HepG2 (cell line): ENCODE measurements around the gene CNPPD1. TPM values are rescaled to one million over a fixed set of nuclear protein-coding genes. Genes with fewer than 3 reads are reported as not detected.

Experiments
- ARNT2 ChIP-seq: sonication (generic); formaldehyde crosslinking; IDR thresholded peaks from 2 replicates; pipeline ENCODE4 v1.8.0; 2022; ENCODE audit warnings: mild to moderate bottlenecking, low read depth, missing genetic modification reagents, moderate library complexity
- IRF2 ChIP-seq: IDR thresholded peaks from 2 replicates; pipeline ENCODE4 v1.6.1; 2018; ENCODE audit warnings: missing genetic modification reagents, missing compliant biosample characterization
- MTA1 ChIP-seq: sonication (generic); formaldehyde crosslinking; IDR thresholded peaks from 2 replicates; pipeline ENCODE4 v1.4.0; 2020; ENCODE audit warnings: missing genetic modification reagents, mild to moderate bottlenecking, borderline replicate concordance
- MTERF4 ChIP-seq: sonication (generic); formaldehyde crosslinking; IDR thresholded peaks from 2 replicates; pipeline ENCODE4 v1.8.0; 2023; ENCODE audit warnings: mild to moderate bottlenecking, missing genetic modification reagents
- PHF8 ChIP-seq: sonication (generic); formaldehyde crosslinking; IDR thresholded peaks from 2 replicates; pipeline ENCODE4 v1.5.0; 2020; ENCODE audit warnings: missing genetic modification reagents
- PITX1 ChIP-seq: sonication (generic); formaldehyde crosslinking; IDR thresholded peaks from 2 replicates; pipeline ENCODE4 v1.5.1; 2020; ENCODE audit warnings: mild to moderate bottlenecking, missing genetic modification reagents
- POLR2G ChIP-seq: fragments of 200-400 bp; formaldehyde crosslinking; IDR thresholded peaks from 2 replicates; pipeline ENCODE4 v1.6.1; 2018; ENCODE audit warnings: mild to moderate bottlenecking, low read depth, low read length, moderate library complexity
- RORA ChIP-seq: sonication (generic); formaldehyde crosslinking; IDR thresholded peaks from 2 replicates; pipeline ENCODE4 v1.5.0; 2020; ENCODE audit warnings: mild to moderate bottlenecking, missing genetic modification reagents, moderate library complexity
- SIN3B ChIP-seq: fragments of 150-350 bp; IDR thresholded peaks from 2 replicates; pipeline ENCODE4 v1.6.1; 2014; ENCODE audit warnings: low read length
- SNRNP70 ChIP-seq: fragments of 200-400 bp; formaldehyde crosslinking; IDR thresholded peaks from 2 replicates; pipeline ENCODE4 v1.6.1; 2017; ENCODE audit warnings: mild to moderate bottlenecking, low read depth, low read length, moderate library complexity
- ZBTB42 ChIP-seq: sonication (generic); formaldehyde crosslinking; IDR thresholded peaks from 2 replicates; pipeline ENCODE4 v1.5.0; 2020; ENCODE audit warnings: mild to moderate bottlenecking, missing genetic modification reagents
- ZNF317 ChIP-seq: sonication (generic); formaldehyde crosslinking; IDR thresholded peaks from 2 replicates; pipeline ENCODE4 v1.5.0; 2020; ENCODE audit warnings: mild to moderate bottlenecking, missing genetic modification reagents
- ZNF510 ChIP-seq: sonication (generic); formaldehyde crosslinking; IDR thresholded peaks from 2 replicates; pipeline ENCODE4 v1.4.0; 2020; ENCODE audit warnings: low read depth, mild to moderate bottlenecking, missing genetic modification reagents
- ZNF839 ChIP-seq: sonication (generic); formaldehyde crosslinking; IDR thresholded peaks from 2 replicates; pipeline ENCODE4 v1.4.0; 2020; ENCODE audit warnings: missing genetic modification reagents, mild to moderate bottlenecking, borderline replicate concordance
- polyA plus RNA-seq, 8 experiments: library from polyadenylated mRNA; depleted of rRNA in 3 of 8; stranded (reverse) in 7 of 8; unstranded in 1 of 8; fragments of >200 nt; fragmentation: Illumina TruSeq in 4 of 8; extraction: Trizol in 4 of 8; gene quantifications; 2 replicates each; pipeline versions ENCODE4 v1.2.1 to v1.2.3, GENCODE V29; 2011 to 2016; ENCODE audit warnings: low read depth in 4 of 8, missing spikeins in 1 of 8, mixed read lengths in 1 of 8; ENCODE audit not compliant: insufficient read depth in 1 of 8
- total RNA-seq, 5 experiments: library from RNA; depleted of rRNA; stranded (reverse); fragments of >200 nt; fragmentation: Illumina TruSeq; extraction: Trizol; gene quantifications; 2 replicates each; pipeline ENCODE4 v1.2.3, GENCODE V29; 2016; ENCODE audit warnings: low read depth in 1 of 5
- TF ChIP-seq, protein P1 (sequence below): sonication (generic); formaldehyde crosslinking; IDR thresholded peaks from 2 replicates; pipeline ENCODE4 v1.9.0; 2022; ENCODE audit warnings: missing genetic modification reagents, mild to moderate bottlenecking, borderline replicate concordance
- TF ChIP-seq, protein P2 (sequence below): IDR thresholded peaks from 2 replicates; pipeline ENCODE4 v1.6.1; 2016; ENCODE audit warnings: low read depth, control low read depth
- TF ChIP-seq, protein P3 (sequence below): sonication (generic); formaldehyde crosslinking; IDR thresholded peaks from 2 replicates; pipeline ENCODE4 v1.4.0; 2020; ENCODE audit warnings: missing genetic modification reagents
- TF ChIP-seq, protein P4 (sequence below): sonication (generic); formaldehyde crosslinking; IDR thresholded peaks from 2 replicates; pipeline ENCODE4 v1.8.1; 2023; ENCODE audit warnings: mild to moderate bottlenecking, inconsistent platforms, moderate library complexity, missing genetic modification reagents, borderline replicate concordance

The CNPPD1 gene
- total and polyA plus RNA-seq, 2 of the 13 experiments (the other 11 are each of a cell fraction or from before 2014, with no cell fraction given), result 35.5 to 49.4 TPM

- TF ChIP-seq SIN3B, result no peak
- TF ChIP-seq, protein P1, sequence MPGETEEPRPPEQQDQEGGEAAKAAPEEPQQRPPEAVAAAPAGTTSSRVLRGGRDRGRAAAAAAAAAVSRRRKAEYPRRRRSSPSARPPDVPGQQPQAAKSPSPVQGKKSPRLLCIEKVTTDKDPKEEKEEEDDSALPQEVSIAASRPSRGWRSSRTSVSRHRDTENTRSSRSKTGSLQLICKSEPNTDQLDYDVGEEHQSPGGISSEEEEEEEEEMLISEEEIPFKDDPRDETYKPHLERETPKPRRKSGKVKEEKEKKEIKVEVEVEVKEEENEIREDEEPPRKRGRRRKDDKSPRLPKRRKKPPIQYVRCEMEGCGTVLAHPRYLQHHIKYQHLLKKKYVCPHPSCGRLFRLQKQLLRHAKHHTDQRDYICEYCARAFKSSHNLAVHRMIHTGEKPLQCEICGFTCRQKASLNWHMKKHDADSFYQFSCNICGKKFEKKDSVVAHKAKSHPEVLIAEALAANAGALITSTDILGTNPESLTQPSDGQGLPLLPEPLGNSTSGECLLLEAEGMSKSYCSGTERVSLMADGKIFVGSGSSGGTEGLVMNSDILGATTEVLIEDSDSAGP (CRISPR knock-in tag), result 0 out of 2 replicates have a peak, but pooled peaks have one; percentile 15
- no peak for TF ChIP-seq ARNT2 (CRISPR knock-in tag)
- TF ChIP-seq, protein P2, sequence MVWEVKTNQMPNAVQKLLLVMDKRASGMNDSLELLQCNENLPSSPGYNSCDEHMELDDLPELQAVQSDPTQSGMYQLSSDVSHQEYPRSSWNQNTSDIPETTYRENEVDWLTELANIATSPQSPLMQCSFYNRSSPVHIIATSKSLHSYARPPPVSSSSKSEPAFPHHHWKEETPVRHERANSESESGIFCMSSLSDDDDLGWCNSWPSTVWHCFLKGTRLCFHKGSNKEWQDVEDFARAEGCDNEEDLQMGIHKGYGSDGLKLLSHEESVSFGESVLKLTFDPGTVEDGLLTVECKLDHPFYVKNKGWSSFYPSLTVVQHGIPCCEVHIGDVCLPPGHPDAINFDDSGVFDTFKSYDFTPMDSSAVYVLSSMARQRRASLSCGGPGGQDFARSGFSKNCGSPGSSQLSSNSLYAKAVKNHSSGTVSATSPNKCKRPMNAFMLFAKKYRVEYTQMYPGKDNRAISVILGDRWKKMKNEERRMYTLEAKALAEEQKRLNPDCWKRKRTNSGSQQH, result no peak
- no peak for TF ChIP-seq ZNF317 (CRISPR knock-in tag)
- TF ChIP-seq MTA1, result peak; percentile 49; the same call in 1 of the 2 replicates
- no peak for TF ChIP-seq ZNF510 (CRISPR knock-in tag)
- TF ChIP-seq MTERF4, result no peak
- TF ChIP-seq POLR2G, result peak; percentile 58
- TF ChIP-seq ZBTB42 (CRISPR knock-in tag), result no peak
- TF ChIP-seq, protein P3, sequence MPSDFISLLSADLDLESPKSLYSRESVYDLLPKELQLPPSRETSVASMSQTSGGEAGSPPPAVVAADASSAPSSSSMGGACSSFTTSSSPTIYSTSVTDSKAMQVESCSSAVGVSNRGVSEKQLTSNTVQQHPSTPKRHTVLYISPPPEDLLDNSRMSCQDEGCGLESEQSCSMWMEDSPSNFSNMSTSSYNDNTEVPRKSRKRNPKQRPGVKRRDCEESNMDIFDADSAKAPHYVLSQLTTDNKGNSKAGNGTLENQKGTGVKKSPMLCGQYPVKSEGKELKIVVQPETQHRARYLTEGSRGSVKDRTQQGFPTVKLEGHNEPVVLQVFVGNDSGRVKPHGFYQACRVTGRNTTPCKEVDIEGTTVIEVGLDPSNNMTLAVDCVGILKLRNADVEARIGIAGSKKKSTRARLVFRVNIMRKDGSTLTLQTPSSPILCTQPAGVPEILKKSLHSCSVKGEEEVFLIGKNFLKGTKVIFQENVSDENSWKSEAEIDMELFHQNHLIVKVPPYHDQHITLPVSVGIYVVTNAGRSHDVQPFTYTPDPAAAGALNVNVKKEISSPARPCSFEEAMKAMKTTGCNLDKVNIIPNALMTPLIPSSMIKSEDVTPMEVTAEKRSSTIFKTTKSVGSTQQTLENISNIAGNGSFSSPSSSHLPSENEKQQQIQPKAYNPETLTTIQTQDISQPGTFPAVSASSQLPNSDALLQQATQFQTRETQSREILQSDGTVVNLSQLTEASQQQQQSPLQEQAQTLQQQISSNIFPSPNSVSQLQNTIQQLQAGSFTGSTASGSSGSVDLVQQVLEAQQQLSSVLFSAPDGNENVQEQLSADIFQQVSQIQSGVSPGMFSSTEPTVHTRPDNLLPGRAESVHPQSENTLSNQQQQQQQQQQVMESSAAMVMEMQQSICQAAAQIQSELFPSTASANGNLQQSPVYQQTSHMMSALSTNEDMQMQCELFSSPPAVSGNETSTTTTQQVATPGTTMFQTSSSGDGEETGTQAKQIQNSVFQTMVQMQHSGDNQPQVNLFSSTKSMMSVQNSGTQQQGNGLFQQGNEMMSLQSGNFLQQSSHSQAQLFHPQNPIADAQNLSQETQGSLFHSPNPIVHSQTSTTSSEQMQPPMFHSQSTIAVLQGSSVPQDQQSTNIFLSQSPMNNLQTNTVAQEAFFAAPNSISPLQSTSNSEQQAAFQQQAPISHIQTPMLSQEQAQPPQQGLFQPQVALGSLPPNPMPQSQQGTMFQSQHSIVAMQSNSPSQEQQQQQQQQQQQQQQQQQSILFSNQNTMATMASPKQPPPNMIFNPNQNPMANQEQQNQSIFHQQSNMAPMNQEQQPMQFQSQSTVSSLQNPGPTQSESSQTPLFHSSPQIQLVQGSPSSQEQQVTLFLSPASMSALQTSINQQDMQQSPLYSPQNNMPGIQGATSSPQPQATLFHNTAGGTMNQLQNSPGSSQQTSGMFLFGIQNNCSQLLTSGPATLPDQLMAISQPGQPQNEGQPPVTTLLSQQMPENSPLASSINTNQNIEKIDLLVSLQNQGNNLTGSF (CRISPR knock-in tag), result no peak
- TF ChIP-seq ZNF839, result 0 out of 2 replicates have a peak, but pooled peaks have one; percentile 28
- TF ChIP-seq IRF2 (CRISPR knock-in tag), result no peak
- no peak for TF ChIP-seq RORA (CRISPR knock-in tag)
- no peak for TF ChIP-seq PHF8
- TF ChIP-seq SNRNP70, result no peak
- TF ChIP-seq PITX1 (CRISPR knock-in tag), result no peak
- TF ChIP-seq, protein P4, sequence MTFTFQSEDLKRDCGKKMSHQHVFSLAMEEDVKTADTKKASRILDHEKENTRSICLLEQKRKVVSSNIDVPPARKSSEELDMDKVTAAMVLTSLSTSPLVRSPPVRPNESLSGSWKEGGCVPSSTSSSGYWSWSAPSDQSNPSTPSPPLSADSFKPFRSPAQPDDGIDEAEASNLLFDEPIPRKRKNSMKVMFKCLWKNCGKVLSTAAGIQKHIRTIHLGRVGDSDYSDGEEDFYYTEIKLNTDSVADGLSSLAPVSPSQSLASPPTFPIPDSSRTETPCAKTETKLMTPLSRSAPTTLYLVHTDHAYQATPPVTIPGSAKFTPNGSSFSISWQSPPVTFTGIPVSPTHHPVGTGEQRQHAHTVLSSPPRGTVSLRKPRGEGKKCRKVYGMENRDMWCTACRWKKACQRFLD (CRISPR knock-in tag), result no peak
Observed at GRCh38 chr2:219210196-219210885, 33.6 kb upstream of the CNPPD1 start (continued).
